Transverse colon (tissue), 4 donors: ENCODE measurements around the gene PNMA6E. TPM values are rescaled to one million over a fixed set of nuclear protein-coding genes. Genes with fewer than 3 reads are reported as not detected.
"Not testable (repeated sequence)": the region's sequence is repeated elsewhere in the genome, so short reads cannot be mapped to it uniquely, and the experiment has no call there.

Experiments used
- DNase-seq: peaks from one replicate; pipeline ENCODE4 v3.0.0-alpha.2; 2019
- H3K27ac ChIP-seq, 4 donors: fragments of 200-600 bp; sonication (generic); 2 replicates each; pipeline ENCODE4 v1.5.1; 2016 to 2018; ENCODE audit warnings: inconsistent platforms in 4 of 4
- H3K27me3 ChIP-seq: fragments of 200-600 bp; sonication (generic); 2 replicates; pipeline ENCODE4 v1.5.1; 2017; ENCODE audit warnings: inconsistent platforms
- H3K36me3 ChIP-seq, 4 donors: fragments of 200-600 bp; sonication (generic); 2 replicates each; pipeline ENCODE4 v1.5.1; 2017 to 2019; ENCODE audit warnings: inconsistent platforms in 4 of 4
- H3K4me1 ChIP-seq, 4 donors: fragments of 200-600 bp; sonication (generic); 2 replicates each; pipeline ENCODE4 v1.5.1; 2017 to 2020; ENCODE audit warnings: inconsistent platforms in 4 of 4
- H3K4me3 ChIP-seq, 4 donors: fragments of 200-600 bp; sonication (generic); 1 replicate in 1 of 4; 2 replicates in 3 of 4; pipeline versions ENCODE4 v1.5.1 to v1.6.1; 2017 to 2019; ENCODE audit warnings: inconsistent platforms in 4 of 4
- H3K9me3 ChIP-seq, 2 donors: fragments of 200-600 bp; sonication (generic); 2 replicates each; pipeline ENCODE4 v1.5.1; 2017 to 2019; ENCODE audit warnings: inconsistent platforms in 2 of 2
- EP300 ChIP-seq: sonication (generic); formaldehyde crosslinking; IDR thresholded peaks from one replicate; pipeline ENCODE4 v1.6.1; 2017; ENCODE audit warnings: antibody characterized with exemption, low read depth
- POLR2A ChIP-seq: fragments of 450-650 bp; IDR thresholded peaks from one replicate; pipeline ENCODE4 v1.6.1; 2016; ENCODE audit warnings: antibody characterized with exemption, mild to moderate bottlenecking, moderate library complexity
- POLR2AphosphoS5 ChIP-seq, 3 donors: sonication (generic); formaldehyde crosslinking; IDR thresholded peaks; one replicate each; pipeline ENCODE4 v1.6.1; 2016; ENCODE audit warnings: antibody characterized with exemption in 3 of 3
- WGBS, 2 donors: methylation state at CpG; one replicate each; pipeline ENCODE4 v1.1.5; 2018; ENCODE audit warnings: low coverage in 1 of 2; 5-methylcytosine and 5-hydroxymethylcytosine counted together
- in situ Hi-C, 4 donors: fragments of 200-750 bp; cut with MboI; loops; one replicate each; pipeline versions ENCODE4 v1.15.0 to v1.15.1; 2017; ENCODE audit warnings: low sequenced_read_pairs in 3 of 4, low pct_ligation_motif_present in 1 of 4, low pct_unique_long_range_greater_than_20kb in 1 of 4
- intact Hi-C: fragments of 100-400 bp; cut with DNase I; formaldehyde crosslinking; loops from one replicate; pipeline ENCODE4 v1.15.1; 2023; ENCODE audit warnings: low total_unique reads
- total RNA-seq, 4 donors: library from RNA; depleted of rRNA; stranded (reverse); fragments of >200 nt; gene quantifications; one replicate each; pipeline ENCODE4 v1.1.0, GENCODE V29; 2016
- TF ChIP-seq, protein P1 (sequence below), 5 experiments: fragments of 200-600 bp in 3 of 5; fragments of 450-650 bp in 2 of 5; sonication (generic) in 3 of 5; IDR thresholded peaks; 1 replicate in 2 of 5; 2 replicates in 3 of 5; pipeline ENCODE4 v1.5.1; 2016 to 2017; ENCODE audit warnings: antibody characterized with exemption in 5 of 5, inconsistent platforms in 3 of 5, mild to moderate bottlenecking in 2 of 5, moderate library complexity in 1 of 5

Gene PNMA6E
- total RNA-seq, 4 donors from 2014 or later, result not detected

DNA sequence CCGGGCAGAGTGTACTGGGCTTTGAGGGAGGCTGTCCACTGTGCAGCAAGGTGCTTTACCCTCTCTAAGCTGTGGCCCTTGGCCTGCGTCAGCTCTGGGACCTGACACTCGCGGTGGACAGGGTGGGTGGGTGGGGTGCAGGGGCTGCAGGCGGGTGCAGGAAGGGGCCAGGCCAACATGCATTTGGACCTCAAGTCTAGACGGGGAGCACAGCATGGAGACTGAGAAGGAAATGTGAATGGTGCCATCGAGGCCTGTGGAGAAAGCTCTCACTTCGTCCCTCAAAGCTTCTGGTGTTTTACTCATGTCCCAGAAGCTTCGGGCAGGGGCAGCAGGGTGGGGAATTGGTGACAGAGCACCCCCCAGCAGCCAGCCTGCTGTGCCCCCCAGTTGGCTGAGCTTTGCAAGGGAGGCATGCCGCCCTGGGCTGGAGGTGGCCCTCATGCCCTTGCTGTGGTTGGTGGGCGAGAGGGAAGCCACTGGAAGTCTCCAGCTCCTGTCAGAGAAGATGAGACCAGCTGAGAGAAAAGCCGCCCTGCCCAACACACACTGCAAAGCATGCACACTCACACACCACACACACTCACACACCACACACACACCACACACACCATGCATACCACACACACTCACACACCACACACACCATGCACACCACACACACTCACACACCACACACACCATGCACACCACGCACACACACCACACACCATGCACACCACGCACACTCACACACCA lies 12.3 kb downstream of the PNMA6E start:
- intact Hi-C loops, result no loop called here
- WGBS, 2 donors, result 85% methylated on average over 14 of the region's 14 CpGs; no CpG with 5 or more reads in 1 of the 2 donors
- TF ChIP-seq POLR2A (no peak), POLR2AphosphoS5 (IDR thresholded peaks at IDR 0.05) (no peak), EP300 (no peak)
- TF ChIP-seq, protein P1, sequence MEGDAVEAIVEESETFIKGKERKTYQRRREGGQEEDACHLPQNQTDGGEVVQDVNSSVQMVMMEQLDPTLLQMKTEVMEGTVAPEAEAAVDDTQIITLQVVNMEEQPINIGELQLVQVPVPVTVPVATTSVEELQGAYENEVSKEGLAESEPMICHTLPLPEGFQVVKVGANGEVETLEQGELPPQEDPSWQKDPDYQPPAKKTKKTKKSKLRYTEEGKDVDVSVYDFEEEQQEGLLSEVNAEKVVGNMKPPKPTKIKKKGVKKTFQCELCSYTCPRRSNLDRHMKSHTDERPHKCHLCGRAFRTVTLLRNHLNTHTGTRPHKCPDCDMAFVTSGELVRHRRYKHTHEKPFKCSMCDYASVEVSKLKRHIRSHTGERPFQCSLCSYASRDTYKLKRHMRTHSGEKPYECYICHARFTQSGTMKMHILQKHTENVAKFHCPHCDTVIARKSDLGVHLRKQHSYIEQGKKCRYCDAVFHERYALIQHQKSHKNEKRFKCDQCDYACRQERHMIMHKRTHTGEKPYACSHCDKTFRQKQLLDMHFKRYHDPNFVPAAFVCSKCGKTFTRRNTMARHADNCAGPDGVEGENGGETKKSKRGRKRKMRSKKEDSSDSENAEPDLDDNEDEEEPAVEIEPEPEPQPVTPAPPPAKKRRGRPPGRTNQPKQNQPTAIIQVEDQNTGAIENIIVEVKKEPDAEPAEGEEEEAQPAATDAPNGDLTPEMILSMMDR (IDR thresholded peaks at IDR 0.05), result no peak
- Histone ChIP-seq H3K4me3 (no peak overlapping the region), H3K9me3 (no peaks in the 10 kb centered on the region), H3K27me3 (no peaks in the 10 kb centered on the region), H3K36me3 (no peaks in the 10 kb centered on the region), H3K4me1 (no peaks in the 10 kb centered on the region), H3K27ac (no peak overlapping the region)
- DNase-seq, result no peak
- in situ Hi-C loops, result no loop called here

DNA sequence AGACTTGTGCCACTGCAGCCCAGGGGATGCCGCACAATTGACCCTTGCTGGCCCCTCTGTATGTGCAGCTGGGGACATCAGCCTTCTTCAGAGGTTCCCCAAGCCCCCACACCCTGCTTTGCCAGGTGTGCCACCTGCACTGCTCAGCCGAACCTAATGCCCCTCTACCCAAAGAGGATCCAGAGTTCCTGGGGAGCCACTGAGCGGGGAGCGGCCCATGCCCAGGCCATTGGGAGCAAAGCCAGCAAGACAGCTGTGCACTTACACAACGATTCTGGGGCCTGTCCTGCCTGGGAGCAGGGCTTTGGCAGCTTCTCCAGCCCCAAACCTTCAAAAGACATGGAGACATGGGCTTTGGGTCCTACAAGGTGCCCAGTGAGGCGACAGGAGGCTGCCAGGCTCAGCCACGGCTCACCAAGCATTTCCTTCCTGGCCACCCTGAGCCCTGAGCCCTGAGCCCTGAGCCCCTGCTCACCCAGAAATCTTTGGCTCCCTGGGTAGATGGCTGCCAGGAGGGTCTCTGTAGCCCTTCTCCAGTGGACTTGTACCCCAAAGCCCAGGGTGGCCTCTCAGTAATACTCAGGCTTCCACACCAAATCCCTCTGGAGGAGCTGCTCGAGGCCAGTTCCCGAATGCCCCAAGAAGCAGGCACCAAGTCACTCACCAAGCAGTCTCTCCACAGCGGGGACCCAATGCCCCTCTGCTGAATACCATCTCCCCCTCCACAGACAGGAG lies 13.0 kb downstream of the PNMA6E start:
- intact Hi-C loops, result no loop called here
- Histone ChIP-seq H3K27ac (no peak overlapping the region), H3K36me3 (no peaks in the 10 kb centered on the region), H3K4me1 (no peaks in the 10 kb centered on the region), H3K9me3 (no peaks in the 10 kb centered on the region), H3K4me3 (no peak overlapping the region), H3K27me3 (no peaks in the 10 kb centered on the region)
- TF ChIP-seq EP300 (no peak), POLR2A (no peak), POLR2AphosphoS5 (IDR thresholded peaks at IDR 0.05) (no peak)
- TF ChIP-seq, protein P1 (IDR thresholded peaks at IDR 0.05), result no peak
- in situ Hi-C loops, result no loop called here
- no peak for DNase-seq
- WGBS, 2 donors, result 84% methylated on average over 5 of the region's 10 CpGs; no CpG with 5 or more reads in 1 of the 2 donors

DNA sequence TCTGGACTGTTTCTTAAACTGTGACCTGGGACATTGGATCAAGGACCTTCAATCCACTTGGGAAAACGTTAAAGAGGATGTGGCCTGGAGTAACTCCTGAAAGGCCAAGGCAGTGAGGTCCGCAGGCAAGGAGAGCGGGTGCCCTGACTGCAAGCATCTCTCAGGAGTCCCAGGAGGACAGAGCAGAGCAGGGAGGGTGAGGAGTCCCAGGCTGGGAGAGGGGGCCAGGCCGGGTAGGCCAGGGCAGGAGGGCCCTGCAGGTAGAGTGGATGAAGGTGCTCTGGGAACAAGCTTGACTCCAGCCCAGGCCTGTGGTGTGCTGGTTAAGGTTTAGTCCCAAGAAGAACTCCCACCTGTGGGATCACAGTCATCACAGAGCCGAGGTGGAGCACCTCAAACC lies 13.8 kb downstream of the PNMA6E start:
- no peaks in the 10 kb centered on the region for H3K4me1 ChIP-seq

DNA sequence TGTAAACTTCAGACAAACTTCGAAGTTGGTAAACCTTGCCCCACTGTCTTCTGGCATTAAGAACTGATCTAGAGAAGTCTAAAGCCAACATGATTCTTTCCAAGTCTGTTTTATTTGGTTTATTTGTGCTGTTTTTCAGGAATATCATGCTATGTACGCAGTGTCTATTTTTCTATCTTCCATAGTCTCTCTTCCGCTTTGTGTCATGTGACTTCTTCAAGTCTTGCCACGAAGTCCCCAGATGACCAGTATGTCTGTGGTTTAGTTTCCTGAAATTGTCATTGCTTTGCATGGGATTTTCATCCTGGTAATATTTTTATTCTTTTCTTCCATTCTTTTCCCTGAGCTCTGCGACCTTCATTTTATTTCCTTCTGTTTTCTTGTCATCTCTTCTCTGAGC lies 15.1 kb downstream of the PNMA6E start:
- H3K4me3 ChIP-seq, result no peak overlapping the region
- WGBS, 2 donors, result 73 to 75% methylated on average over 5 of the region's 5 CpGs
- H3K4me1 ChIP-seq, result no peaks in the 10 kb centered on the region
- no peaks in the 10 kb centered on the region for H3K9me3 ChIP-seq
- intact Hi-C loops, result no loop called here
- H3K27me3 ChIP-seq, result no peaks in the 10 kb centered on the region
- no peaks in the 10 kb centered on the region for H3K36me3 ChIP-seq
- no peak overlapping the region for H3K27ac ChIP-seq
- DNase-seq, result no peak
- no peak for TF ChIP-seq EP300
- no peak for TF ChIP-seq POLR2A
- TF ChIP-seq, protein P1 (IDR thresholded peaks at IDR 0.05), result no peak
- TF ChIP-seq POLR2AphosphoS5 (IDR thresholded peaks at IDR 0.05), result no peak
- in situ Hi-C loops, result no loop called here

More for the DNA sequence above, 13.8 kb downstream of the PNMA6E start:
- Histone ChIP-seq H3K4me3 (no peak overlapping the region), H3K27me3 (no peaks in the 10 kb centered on the region), H3K36me3 (no peaks in the 10 kb centered on the region), H3K27ac (no peak overlapping the region), H3K9me3 (no peaks in the 10 kb centered on the region)
- WGBS, 2 donors, result 20 to 68% methylated on average over 1 to 5 of the region's 5 CpGs
- intact Hi-C loops, result no loop called here
- TF ChIP-seq POLR2AphosphoS5 (IDR thresholded peaks at IDR 0.05) (no peak), EP300 (no peak), POLR2A (no peak)
- TF ChIP-seq, protein P1 (IDR thresholded peaks at IDR 0.05), result no peak
- DNase-seq, result no peak
- in situ Hi-C loops, result no loop called here

DNA sequence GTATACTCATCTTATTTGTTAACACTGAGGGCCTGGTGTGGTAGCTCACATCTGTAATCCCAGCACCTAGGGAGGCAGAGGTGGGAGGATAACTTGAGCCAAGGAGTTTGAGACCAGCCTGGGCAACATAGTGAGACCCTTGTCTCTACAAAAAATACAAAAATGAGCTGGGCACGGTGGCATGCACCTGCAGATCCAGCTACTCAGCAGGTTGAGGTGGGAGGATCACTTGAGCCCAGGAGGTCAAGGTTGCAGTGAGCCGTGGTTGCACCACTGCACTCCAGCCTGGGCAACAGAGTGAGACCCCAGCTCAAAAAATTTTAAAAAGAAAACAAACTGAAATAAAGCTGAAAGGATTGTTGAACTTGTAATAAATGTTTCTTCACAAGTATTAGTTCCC lies 16.2 kb downstream of the PNMA6E start:
- in situ Hi-C loops, result not testable (repeated sequence)

More for the DNA sequence above, 16.2 kb downstream of the PNMA6E start:
- H3K36me3 ChIP-seq, DNase-seq, H3K27ac ChIP-seq, H3K27me3 ChIP-seq, H3K4me3 ChIP-seq, intact Hi-C loops, H3K4me1 ChIP-seq, H3K9me3 ChIP-seq: not testable (repeated sequence)
- 67 to 75% methylated on average over 1 to 2 of the region's 2 CpGs for WGBS, 2 donors
